Measurements from ENCODE around the gene GAL3ST2.
"Not testable (repeated sequence)": the region's sequence is repeated elsewhere in the genome, so short reads cannot be mapped to it uniquely, and the experiment has no call there.

Gene GAL3ST2

GRCh38 chr2:241796209-241796608 is 19.6 kb downstream of the GAL3ST2 start:
- DNase-seq = no peak

- no peak for DNase-seq
Observed at GRCh38 chr2:241796610-241797138, 20.1 kb downstream of the GAL3ST2 start.

- DNase-seq = no peak
Observed at GRCh38 chr2:241797441-241798080, 20.9 kb downstream of the GAL3ST2 start.

GRCh38 chr2:241798081-241798630 is 21.5 kb downstream of the GAL3ST2 start:
- no peak for DNase-seq

- DNase-seq = no peak
Observed at GRCh38 chr2:241798631-241799521, 22.3 kb downstream of the GAL3ST2 start.

- DNase-seq = no peak
Observed at GRCh38 chr2:241799522-241800197, 23.0 kb downstream of the GAL3ST2 start.

GRCh38 chr2:241800198-241800903 is 23.7 kb downstream of the GAL3ST2 start:
- not testable (repeated sequence) for DNase-seq

- no peak for DNase-seq
Observed at GRCh38 chr2:241801611-241802420, 25.2 kb downstream of the GAL3ST2 start.

GRCh38 chr2:241802421-241803318 is 26.0 kb downstream of the GAL3ST2 start:
- DNase-seq = no peak

- DNase-seq = no peak
Observed at GRCh38 chr2:241803387-241804325, 27.0 kb downstream of the GAL3ST2 start.

GRCh38 chr2:241804326-241805229 is 28.0 kb downstream of the GAL3ST2 start:
- DNase-seq = no peak

- not testable (repeated sequence) for DNase-seq
Observed at GRCh38 chr2:241806217-241806616, 29.6 kb downstream of the GAL3ST2 start.

GRCh38 chr2:241808051-241808720 is 31.6 kb downstream of the GAL3ST2 start:
- no peak for DNase-seq

- no peak for DNase-seq
Observed at GRCh38 chr2:241808721-241809382, 32.2 kb downstream of the GAL3ST2 start, which contains the start of gene NEU4. Gene NEU4, plus strand, starts transcription at chr2:241809193. Its CDS starts 5,292 bp downstream, at chr2:241814485.

- DNase-seq = no peak
Observed at GRCh38 chr2:241809383-241810306, 33.0 kb downstream of the GAL3ST2 start.
